OCI-LY7 (cell line): ENCODE results near the gene SLC38A3. TPM values are rescaled to one million over a fixed set of nuclear protein-coding genes. Genes with fewer than 3 reads are reported as not detected.

Experiments
- Bru-seq: library from RNA; stranded (reverse); fragments of 400-500 nt; gene quantifications from one replicate; lab custom pipeline; 2021; lab: Mats Ljungman, UMichigan
- BruChase-seq, 2 experiments: library from RNA; stranded (reverse); fragments of 400-500 nt; gene quantifications; one replicate each; lab custom pipeline; 2021; lab: Mats Ljungman, UMichigan
- BruUV-seq: library from RNA; stranded (reverse); fragments of 400-500 nt; replicated peaks from 2 replicates; lab custom pipeline; 2021; lab: Mats Ljungman, UMichigan
- CTCF ChIA-PET: fragments of 300-600 bp; sonication (Branson Sonifier 250); formaldehyde crosslinking; loops from one replicate; lab custom pipeline; 2022; ENCODE audit warnings: antibody characterized with exemption; ENCODE audit not compliant: unreplicated experiment; lab: Charles Lee
- POLR2A ChIA-PET: fragments of 300-600 bp; sonication (Branson Sonifier 250); formaldehyde crosslinking; loops from one replicate; lab custom pipeline; 2022; ENCODE audit warnings: antibody characterized with exemption; lab: Charles Lee
- DNase-seq: peaks from one replicate; pipeline ENCODE4 v3.0.0-alpha.2; 2015; ENCODE audit warnings: low spot score
- H2AFZ ChIP-seq: fragments of 200-600 bp; sonication (generic), shearing (Covaris generic); 2 replicates; pipeline ENCODE4 v1.6.1; 2014; ENCODE audit warnings: mild to moderate bottlenecking, antibody characterized with exemption, low read length, moderate library complexity
- H3K27ac ChIP-seq: fragments of 200-600 bp; sonication (generic); 2 replicates; pipeline ENCODE4 v1.5.1; 2014; ENCODE audit warnings: mixed run types, low read depth, mild to moderate bottlenecking, moderate library complexity, low read length, inconsistent platforms; ENCODE audit not compliant: poor library complexity, severe bottlenecking
- H3K36me3 ChIP-seq: fragments of 200-600 bp; sonication (generic); 2 replicates; pipeline ENCODE4 v1.6.1; 2014; ENCODE audit warnings: mild to moderate bottlenecking, antibody characterized with exemption, low read length, moderate library complexity, mixed read lengths; ENCODE audit not compliant: insufficient read depth
- H3K4me1 ChIP-seq: fragments of 200-600 bp; sonication (generic); 2 replicates; pipeline ENCODE4 v1.5.1; 2014; ENCODE audit warnings: mild to moderate bottlenecking, low read length; ENCODE audit not compliant: insufficient read depth, poor library complexity, severe bottlenecking
- H3K4me2 ChIP-seq: fragments of 200-600 bp; sonication (generic); 2 replicates; pipeline ENCODE4 v1.6.1; 2014; ENCODE audit warnings: mild to moderate bottlenecking, low read length
- H3K4me3 ChIP-seq: fragments of 200-600 bp; sonication (generic); 2 replicates; pipeline ENCODE4 v1.5.1; 2014; ENCODE audit warnings: mild to moderate bottlenecking, low read depth, low read length; ENCODE audit not compliant: poor library complexity, severe bottlenecking
- H3K79me2 ChIP-seq: fragments of 200-600 bp; sonication (generic); 2 replicates; pipeline ENCODE4 v1.6.1; 2016; ENCODE audit warnings: low read depth, mild to moderate bottlenecking, low read length, moderate library complexity, mixed read lengths; ENCODE audit not compliant: insufficient read depth
- H3K9me2 ChIP-seq: fragments of 200-600 bp; sonication (generic); 2 replicates; pipeline ENCODE4 v1.6.1; 2016; ENCODE audit warnings: mild to moderate bottlenecking, low read length, mixed read lengths; ENCODE audit not compliant: insufficient read depth
- H3K9me3 ChIP-seq: fragments of 200-600 bp; sonication (generic); 2 replicates; pipeline ENCODE4 v1.6.1; 2014; ENCODE audit warnings: mild to moderate bottlenecking, mixed run types, low read length, mixed read lengths
- H4K20me1 ChIP-seq: fragments of 200-600 bp; sonication (generic); 2 replicates; pipeline ENCODE4 v1.6.1; 2014; ENCODE audit warnings: mild to moderate bottlenecking, antibody characterized with exemption, low read length, moderate library complexity, mixed read lengths; ENCODE audit not compliant: insufficient read depth
- CTCF ChIP-seq: fragments of 200-600 bp; sonication (generic); conservative IDR thresholded peaks from 2 replicates; pipeline ENCODE4 v1.5.1; 2014; ENCODE audit warnings: mild to moderate bottlenecking, antibody characterized with exemption, low read length, moderate library complexity, mixed read lengths
- EZH2phosphoT487 ChIP-seq: fragments of 200-600 bp; sonication (generic); IDR thresholded peaks from 2 replicates; pipeline ENCODE4 v1.6.1; 2018; ENCODE audit warnings: low read depth, borderline replicate concordance, mild to moderate bottlenecking, mixed run types, antibody characterized with exemption, low read length, moderate library complexity, mixed read lengths
- intact Hi-C: fragments of 100-400 bp; cut with micrococcal nuclease; formaldehyde crosslinking; loops from one replicate; pipeline ENCODE4 v1.10.0; 2022; ENCODE audit not compliant: unreplicated experiment
- long read RNA-seq: library from polyadenylated mRNA; stranded (forward); transcript quantifications from one replicate; pipeline ENCODE4 v2.0.0, GENCODE V29; 2022
- total RNA-seq, 2 experiments: library from RNA; depleted of rRNA in 1 of 2; stranded (reverse); fragments of >200 nt in 1 of 2; shearing (Covaris generic) in 1 of 2; gene quantifications; 2 replicates each; pipeline ENCODE4 v1.2.3, GENCODE V29; 2014 to 2022

SLC38A3 gene
- total RNA-seq (2014; rRNA removed; shearing (Covaris generic)) = not detected in 2 replicates
- not detected in 2 replicates for total RNA-seq (2022)
- not detected for Bru-seq, nascent RNA
- BruChase-seq, experiment 1, labeled RNA remaining after a 6-hour chase = not detected
- not detected for BruChase-seq, experiment 2, labeled RNA remaining after a 2-hour chase
- long read RNA-seq = 0 reads

GRCh38 chr3:50204804-50205412 is at the start of gene SLC38A3:
SLC38A3 (plus strand) TSS chr3:50205271; CDS start chr3:50214200, 8,929 bp downstream.
- no peak for DNase-seq
- no TSS peak for BruUV-seq
- Histone ChIP-seq H3K9me2 (no peaks in the 10 kb centered on the region), H3K36me3 (no peaks in the 10 kb centered on the region), H3K9me3 (no peaks in the 10 kb centered on the region), H2AFZ (no peak within 1 kb of the TSS), H3K4me2 (no peak within 1 kb of the TSS), H3K79me2 (no peaks in the 10 kb centered on the region), H3K4me1 (no peaks in the 10 kb centered on the region), H3K27ac (no peak within 1 kb of the TSS), H4K20me1 (no peaks in the 10 kb centered on the region), H3K4me3 (no peak within 1 kb of the TSS)
- TF ChIP-seq EZH2phosphoT487 (no peak), CTCF (no peak)
- ChIA-PET POLR2A (no interaction called here), CTCF (no interaction called here)
- intact Hi-C loops = no loop called here

- BruUV-seq = no TSS peak
- peak overlapping the region; percentile 61 for H3K4me3 ChIP-seq
- TF ChIP-seq EZH2phosphoT487 = no peak
- TF ChIP-seq CTCF = no peak
- peak overlapping the region; percentile 75; the same call in 1 of the 2 replicates for H3K4me2 ChIP-seq
- H2AFZ ChIP-seq = no peak overlapping the region
- ChIA-PET POLR2A (no interaction called here), CTCF (no interaction called here)
- no peaks in the 10 kb centered on the region for H4K20me1 ChIP-seq
- H3K36me3 ChIP-seq = no peaks in the 10 kb centered on the region
- no peaks in the 10 kb centered on the region for H3K9me2 ChIP-seq
- no peaks in the 10 kb centered on the region for H3K9me3 ChIP-seq
- no peaks in the 10 kb centered on the region for H3K79me2 ChIP-seq
- no peak overlapping the region for H3K27ac ChIP-seq
- H3K4me1 ChIP-seq = peaks cover 5% of the 10 kb centered on the region
- intact Hi-C loops = no loop called here
- DNase-seq = no peak
These were observed 49.6 kb upstream of the SLC38A3 start for GRCh38 chr3:50155491-50155878.

GRCh38 chr3:50155891-50156290 is 49.2 kb upstream of the SLC38A3 start:
- POLR2A ChIA-PET = interaction anchor here (0.6 kb wide), 1 partner anchor 430 kb away, joined by 3 read pairs; no protein-coding TSS in a partner anchor
- Histone ChIP-seq H3K4me1 (peaks cover 5% of the 10 kb centered on the region), H3K9me2 (no peaks in the 10 kb centered on the region), H3K36me3 (no peaks in the 10 kb centered on the region), H3K4me2 (peak overlapping the region; percentile 75; the same call in 1 of the 2 replicates), H2AFZ (no peak overlapping the region), H3K4me3 (no peak overlapping the region), H3K79me2 (no peaks in the 10 kb centered on the region), H3K9me3 (no peaks in the 10 kb centered on the region), H4K20me1 (no peaks in the 10 kb centered on the region), H3K27ac (no peak overlapping the region)
- no peak for TF ChIP-seq EZH2phosphoT487
- CTCF ChIA-PET = no interaction called here
- BruUV-seq = no TSS peak
- intact Hi-C loops = no loop called here
- DNase-seq = no peak
